Measurements from ENCODE around the gene RPSA. TPM values are rescaled to one million over a fixed set of nuclear protein-coding genes. Genes with fewer than 3 reads are reported as not detected.

Gene RPSA
- total and polyA plus RNA-seq, 9 of the 15 experiments (the other 6 are each of a cell fraction or from before 2014, with no cell fraction given) = 2,290 to 4,272 (median 2,730) TPM

- TF ChIP-seq GABPA (tag; conservative IDR thresholded peaks at IDR 0.05; ENCODE audit: low read depth) = peak; percentile 97
- TF ChIP-seq CTCF (IDR thresholded peaks at IDR 0.05 in 2 of 3, conservative IDR thresholded peaks at IDR 0.05 in 1 of 3; ENCODE audit: insufficient read depth in 2 of 3, low read depth in 1 of 3, low read length in 3 of 3) = peak; percentile 48 to 88 (median 84)
- peak; percentile 94 for TF ChIP-seq ZBTB9 (CRISPR knock-in tag; IDR thresholded peaks at IDR 0.05)
- no peak for TF ChIP-seq MCM5 (IDR thresholded peaks at IDR 0.05; ENCODE audit: low read depth)
- TF ChIP-seq NRF1 (conservative IDR thresholded peaks at IDR 0.05 in 1 of 2, IDR thresholded peaks at IDR 0.05 in 1 of 2) = peak; percentile 86 to 89
- TF ChIP-seq RFX5 (IDR thresholded peaks at IDR 0.05; ENCODE audit: low read depth, low read length) = peak; percentile 68; the same call in 1 of the 2 replicates
- peak; percentile 99 for TF ChIP-seq PHF8 (IDR thresholded peaks at IDR 0.05; ENCODE audit: borderline replicate concordance, low read length)
- TF ChIP-seq ZBTB2 (IDR thresholded peaks at IDR 0.05) = no peak; the same call in 1 of the 2 replicates
- peak; percentile 60; the same call in 1 of the 2 replicates for TF ChIP-seq BCOR (IDR thresholded peaks at IDR 0.05)
- TF ChIP-seq BRF1 (IDR thresholded peaks at IDR 0.05; ENCODE audit: borderline replicate concordance, extremely low read depth, insufficient read length) = no peak
- no peak for TF ChIP-seq MEIS2 (IDR thresholded peaks at IDR 0.05; ENCODE audit: partially characterized antibody)
- TF ChIP-seq GTF2E2 (tag; IDR thresholded peaks at IDR 0.05) = peak; percentile 89; the same call in 1 of the 2 replicates
- TF ChIP-seq MLX (CRISPR knock-in tag; conservative IDR thresholded peaks at IDR 0.05) = peak in 1 of 2 experiments; percentile 52; a peak in 1 of 4 replicates
- TF ChIP-seq ZNF655 (CRISPR knock-in tag; IDR thresholded peaks at IDR 0.05) = no peak
- peak in 1 of 2 experiments; percentile 36; a peak in 1 of 4 replicates for TF ChIP-seq TBL1XR1 (IDR thresholded peaks at IDR 0.05; ENCODE audit: low read length in 2 of 2)
- TF ChIP-seq RBFOX2 (IDR thresholded peaks at IDR 0.05; ENCODE audit: low read depth, low read length) = peak; percentile 100
- peak; percentile 70; the same call in 1 of the 2 replicates for TF ChIP-seq E2F4 (CRISPR knock-in tag; IDR thresholded peaks at IDR 0.05; ENCODE audit: low read depth)
Observed at GRCh38 chr3:39406368-39407258, at the start of gene RPSA (continued).
